HCT116 (cell line): ENCODE data around the gene CES1. TPM values are rescaled to one million over a fixed set of nuclear protein-coding genes. Genes with fewer than 3 reads are reported as not detected.

Source experiments
- ATAC-seq: fragments of 200-7000 bp; cut with Tn5 transposase; 2 replicates; pipeline ENCODE4 v1.9.1; 2020; ENCODE audit warnings: mild to moderate bottlenecking, moderate library complexity
- BruUV-seq: library from RNA; stranded (reverse); fragments of 400-500 nt; replicated peaks from 2 replicates; lab custom pipeline; 2021; lab: Mats Ljungman, UMichigan
- CTCF ChIA-PET: fragments of 300-600 bp; sonication (Branson Sonifier 250); formaldehyde crosslinking; loops from one replicate; lab custom pipeline; 2021; ENCODE audit warnings: antibody characterized with exemption; lab: Charles Lee
- POLR2A ChIA-PET: fragments of 300-600, 350-600 bp; sonication (Branson Sonifier 250); formaldehyde crosslinking; loops from one replicate; lab custom pipeline; 2021; ENCODE audit warnings: antibody characterized with exemption; lab: Charles Lee
- RAD21 ChIA-PET, 2 experiments: fragments of 300-600 bp; sonication (Branson Sonifier 250); formaldehyde crosslinking; loops; one replicate each; lab custom pipeline; 2023; ENCODE audit warnings: low total read pairs in 2 of 2; ENCODE audit not compliant: uncharacterized antibody in 2 of 2, unreplicated experiment in 2 of 2, low non-redundant PET in 1 of 2; lab: Charles Lee
- DNase-seq: peaks from one replicate; pipeline ENCODE4 v3.0.0-alpha.2; 2010; ENCODE audit warnings: low read depth, low spot score
- H2AFZ ChIP-seq: fragments of 200-600 bp; shearing (Covaris generic), sonication (generic); 2 replicates; pipeline ENCODE4 v1.6.1; 2017; ENCODE audit warnings: low read depth, mixed run types, mixed read lengths, antibody characterized with exemption, low read length; ENCODE audit not compliant: poor library complexity, severe bottlenecking
- H3K27ac ChIP-seq: 2 replicates; pipeline ENCODE4 v1.5.1; 2012; ENCODE audit warnings: low read depth, low read length
- H3K27me3 ChIP-seq: fragments of 200-600 bp; sonication (generic); 2 replicates; pipeline ENCODE4 v1.6.1; 2016; ENCODE audit warnings: mixed run types, low read length, mixed read lengths; ENCODE audit not compliant: insufficient read depth
- H3K36me3 ChIP-seq, 2 experiments: fragments of 200-500 bp in 1 of 2; fragments of 200-600 bp in 1 of 2; sonication (Bioruptor generic) in 1 of 2; sonication (generic) in 1 of 2; 2 replicates each; pipeline versions ENCODE4 v1.5.1 to v1.6.1; 2014 to 2016; ENCODE audit warnings: low read length in 2 of 2, inconsistent platforms in 1 of 2, mixed read lengths in 1 of 2, mixed run types in 1 of 2; ENCODE audit not compliant: insufficient read depth in 2 of 2, control insufficient read depth in 1 of 2
- H3K4me1 ChIP-seq, 2 experiments: fragments of 200-600 bp in 1 of 2; sonication (generic) in 1 of 2; 2 replicates each; pipeline versions ENCODE4 v1.5.1 to v1.6.1; 2012 to 2017; ENCODE audit warnings: low read length in 2 of 2, inconsistent platforms in 1 of 2, mild to moderate bottlenecking in 1 of 2, mixed read lengths in 1 of 2, mixed run types in 1 of 2, moderate library complexity in 1 of 2; ENCODE audit not compliant: insufficient read depth in 2 of 2, control insufficient read depth in 1 of 2
- H3K4me2 ChIP-seq: fragments of 200-600 bp; sonication (generic); 2 replicates; pipeline ENCODE4 v1.6.1; 2017; ENCODE audit warnings: mixed run types, low read length, mixed read lengths
- H3K4me3 ChIP-seq, 2 experiments: fragments of 200-600 bp in 1 of 2; sonication (generic) in 1 of 2; replicated peaks in 1 of 2; 2 replicates each; pipeline ENCODE4 v1.5.1; 2011 to 2016; ENCODE audit warnings: low read length in 2 of 2, control low read depth in 1 of 2, low read depth in 1 of 2, mild to moderate bottlenecking in 1 of 2, mixed read lengths in 1 of 2, mixed run types in 1 of 2
- H3K79me2 ChIP-seq: fragments of 200-600 bp; sonication (generic); 2 replicates; pipeline ENCODE4 v1.6.1; 2017; ENCODE audit warnings: mild to moderate bottlenecking, mixed run types, low read length, moderate library complexity, mixed read lengths; ENCODE audit not compliant: insufficient read depth
- H3K9ac ChIP-seq: fragments of 200-600 bp; sonication (generic); 2 replicates; pipeline ENCODE4 v1.6.1; 2016; ENCODE audit warnings: low read length, mixed read lengths
- H3K9me2 ChIP-seq: fragments of 200-600 bp; sonication (generic), shearing (Covaris generic); 2 replicates; pipeline ENCODE4 v1.6.1; 2017; ENCODE audit warnings: mixed run types, mild to moderate bottlenecking, moderate library complexity; ENCODE audit not compliant: insufficient read depth
- H3K9me3 ChIP-seq, 2 experiments: fragments of 200-500 bp in 1 of 2; fragments of 200-600 bp in 1 of 2; sonication (Bioruptor generic) in 1 of 2; sonication (generic) in 1 of 2; 2 replicates each; pipeline ENCODE4 v1.6.1; 2014 to 2017; ENCODE audit warnings: low read length in 2 of 2, mixed read lengths in 2 of 2, inconsistent platforms in 1 of 2, low read depth in 1 of 2, mild to moderate bottlenecking in 1 of 2, mixed run types in 1 of 2, moderate library complexity in 1 of 2; ENCODE audit not compliant: control insufficient read depth in 1 of 2, insufficient read depth in 1 of 2
- H4K20me1 ChIP-seq: fragments of 200-600 bp; sonication (generic), shearing (Covaris generic); 2 replicates; pipeline ENCODE4 v1.6.1; 2017; ENCODE audit warnings: mixed run types, mild to moderate bottlenecking, moderate library complexity; ENCODE audit not compliant: insufficient read depth
- ATF3 ChIP-seq: IDR thresholded peaks from 2 replicates; pipeline ENCODE4 v1.6.1; 2012
- CBX3 ChIP-seq: IDR thresholded peaks from 2 replicates; pipeline ENCODE4 v1.6.1; 2012; ENCODE audit warnings: low read depth
- CEBPB ChIP-seq: IDR thresholded peaks from 2 replicates; pipeline ENCODE4 v1.6.1; 2012; ENCODE audit warnings: low read depth
- ELF1 ChIP-seq: IDR thresholded peaks from 2 replicates; pipeline ENCODE4 v1.6.1; 2012; ENCODE audit warnings: low read depth, borderline replicate concordance
- EZH2 ChIP-seq: fragments of 200-600 bp; sonication (generic); IDR thresholded peaks from 2 replicates; pipeline ENCODE4 v1.6.1; 2017; ENCODE audit warnings: antibody characterized with exemption, mixed run types
- EZH2phosphoT487 ChIP-seq: fragments of 200-600 bp; IDR thresholded peaks from 2 replicates; pipeline ENCODE4 v1.6.1; 2018; ENCODE audit warnings: antibody characterized with exemption, borderline replicate concordance
- JUND ChIP-seq: IDR thresholded peaks from 2 replicates; pipeline ENCODE4 v1.6.1; 2012
- MAX ChIP-seq: IDR thresholded peaks from 2 replicates; pipeline ENCODE4 v1.6.1; 2012
- POLR2A ChIP-seq: IDR thresholded peaks from 2 replicates; pipeline ENCODE4 v1.7.0; 2011; ENCODE audit warnings: borderline replicate concordance; ENCODE audit not compliant: insufficient read depth, insufficient read length; ENCODE audit errors: extremely low read depth
- POLR2AphosphoS5 ChIP-seq: IDR thresholded peaks from 2 replicates; pipeline ENCODE4 v1.6.1; 2011; ENCODE audit warnings: mild to moderate bottlenecking, low read depth, low read length, moderate library complexity
- REST ChIP-seq: IDR thresholded peaks from 2 replicates; pipeline ENCODE4 v1.6.1; 2012; ENCODE audit warnings: low read depth
- SIN3A ChIP-seq: IDR thresholded peaks from 2 replicates; pipeline ENCODE4 v1.6.1; 2012; ENCODE audit warnings: low read depth
- SP1 ChIP-seq: IDR thresholded peaks from 2 replicates; pipeline ENCODE4 v1.6.1; 2012; ENCODE audit warnings: low read depth
- SRF ChIP-seq: IDR thresholded peaks from 2 replicates; pipeline ENCODE4 v1.6.1; 2012; ENCODE audit warnings: low read depth
- TCF7L2 ChIP-seq: IDR thresholded peaks from 2 replicates; pipeline ENCODE4 v1.7.0; 2011; ENCODE audit warnings: borderline replicate concordance, inconsistent platforms; ENCODE audit not compliant: insufficient read depth, insufficient read length; ENCODE audit errors: extremely low read depth
- YY1 ChIP-seq: IDR thresholded peaks from 2 replicates; pipeline ENCODE4 v1.6.1; 2011; ENCODE audit warnings: low read length, low read depth, moderate library complexity, mild to moderate bottlenecking; ENCODE audit not compliant: insufficient replicate concordance; ENCODE audit errors: extremely low read depth
- intact Hi-C: fragments of 100-400 bp; cut with micrococcal nuclease; formaldehyde crosslinking; loops from 2 replicates; pipeline ENCODE4 v1.10.0; 2022
- total RNA-seq: library from RNA; stranded (reverse); gene quantifications from one replicate; pipeline ENCODE4 v1.2.1, GENCODE V29; 2021; ENCODE audit not compliant: unreplicated experiment

Gene CES1
- total RNA-seq, 1 experiment from 2014 or later: 1.8 TPM

GRCh38 chr16:55820615-55821014, 12.3 kb downstream of the CES1 start:
- BruUV-seq: no TSS peak
- no peak overlapping the region for H3K4me2 ChIP-seq
- no peak overlapping the region for H3K27ac ChIP-seq
- H4K20me1 ChIP-seq: no peaks in the 10 kb centered on the region
- RAD21 ChIA-PET: no interaction called here
- H3K9me3 ChIP-seq: no peaks in the 10 kb centered on the region
- no peaks in the 10 kb centered on the region for H3K9me2 ChIP-seq
- peaks cover 45% of the 10 kb centered on the region for H3K27me3 ChIP-seq
- ATAC-seq (no peak), DNase-seq (no peak)
- intact Hi-C loops: no loop called here
- no peaks in the 10 kb centered on the region for H3K79me2 ChIP-seq
- TF ChIP-seq POLR2AphosphoS5 (no peak), CEBPB (no peak), ELF1 (no peak), SP1 (no peak), JUND (no peak), SRF (no peak), EZH2phosphoT487 (no peak), TCF7L2 (no peak), YY1 (no peak), MAX (no peak), CBX3 (no peak), POLR2A (no peak)
- POLR2A ChIA-PET: no interaction called here
- H2AFZ ChIP-seq: no peak overlapping the region
- H3K9ac ChIP-seq: no peak overlapping the region
- no peaks in the 10 kb centered on the region for H3K36me3 ChIP-seq
- CTCF ChIA-PET: no interaction called here
- no peaks in the 10 kb centered on the region for H3K4me1 ChIP-seq
- H3K4me3 ChIP-seq: no peak overlapping the region

GRCh38 chr16:55817236-55817912, 15.5 kb downstream of the CES1 start:
- ChIA-PET CTCF (no interaction called here), POLR2A (no interaction called here), RAD21 (no interaction called here)
- no TSS peak for BruUV-seq
- Histone ChIP-seq H3K4me2 (no peak overlapping the region), H3K9me3 (no peaks in the 10 kb centered on the region), H4K20me1 (no peaks in the 10 kb centered on the region), H3K27ac (no peak overlapping the region), H2AFZ (no peak overlapping the region), H3K4me3 (no peak overlapping the region), H3K36me3 (no peaks in the 10 kb centered on the region), H3K27me3 (peaks cover 51% of the 10 kb centered on the region), H3K4me1 (no peaks in the 10 kb centered on the region), H3K79me2 (no peaks in the 10 kb centered on the region), H3K9me2 (no peaks in the 10 kb centered on the region), H3K9ac (no peak overlapping the region)
- DNase-seq (no peak), ATAC-seq (no peak)
- intact Hi-C loops: no loop called here
- TF ChIP-seq EZH2phosphoT487: no peak
- no peak for TF ChIP-seq SIN3A
- no peak for TF ChIP-seq ELF1
- TF ChIP-seq EZH2: no peak
- no peak for TF ChIP-seq REST
- no peak for TF ChIP-seq TCF7L2
- TF ChIP-seq ATF3: no peak
- no peak for TF ChIP-seq CBX3
- TF ChIP-seq JUND: no peak
